ENCODE measurements around the gene MESP1.

DNA sequence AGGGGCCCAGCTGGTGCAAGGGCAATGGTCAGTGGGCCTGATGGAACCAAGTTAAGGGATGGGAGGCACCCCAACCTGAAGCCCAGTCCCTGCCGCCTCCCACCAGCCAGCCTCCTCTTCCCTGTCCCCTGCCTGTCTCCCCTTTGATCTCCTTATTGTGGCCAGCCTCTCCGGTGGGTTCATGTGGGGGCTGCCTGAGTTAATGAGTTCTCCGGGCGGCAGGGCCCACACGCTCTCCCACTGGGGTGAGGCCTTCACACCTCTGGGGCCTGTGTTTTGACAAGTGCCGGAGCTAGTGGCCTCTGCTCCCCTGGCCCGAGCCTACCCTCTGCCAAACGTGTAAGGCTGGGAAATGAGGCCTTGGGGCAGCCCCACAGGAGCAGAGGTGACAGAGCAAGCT, 7.2 kb upstream of the MESP1 start:
- TF ChIP-seq, protein P1, sequence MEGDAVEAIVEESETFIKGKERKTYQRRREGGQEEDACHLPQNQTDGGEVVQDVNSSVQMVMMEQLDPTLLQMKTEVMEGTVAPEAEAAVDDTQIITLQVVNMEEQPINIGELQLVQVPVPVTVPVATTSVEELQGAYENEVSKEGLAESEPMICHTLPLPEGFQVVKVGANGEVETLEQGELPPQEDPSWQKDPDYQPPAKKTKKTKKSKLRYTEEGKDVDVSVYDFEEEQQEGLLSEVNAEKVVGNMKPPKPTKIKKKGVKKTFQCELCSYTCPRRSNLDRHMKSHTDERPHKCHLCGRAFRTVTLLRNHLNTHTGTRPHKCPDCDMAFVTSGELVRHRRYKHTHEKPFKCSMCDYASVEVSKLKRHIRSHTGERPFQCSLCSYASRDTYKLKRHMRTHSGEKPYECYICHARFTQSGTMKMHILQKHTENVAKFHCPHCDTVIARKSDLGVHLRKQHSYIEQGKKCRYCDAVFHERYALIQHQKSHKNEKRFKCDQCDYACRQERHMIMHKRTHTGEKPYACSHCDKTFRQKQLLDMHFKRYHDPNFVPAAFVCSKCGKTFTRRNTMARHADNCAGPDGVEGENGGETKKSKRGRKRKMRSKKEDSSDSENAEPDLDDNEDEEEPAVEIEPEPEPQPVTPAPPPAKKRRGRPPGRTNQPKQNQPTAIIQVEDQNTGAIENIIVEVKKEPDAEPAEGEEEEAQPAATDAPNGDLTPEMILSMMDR (IDR thresholded peaks at IDR 0.05) = no peak
- no peak for TF ChIP-seq POLR2A (IDR thresholded peaks at IDR 0.05)

All from testis (tissue), 2 donors.